K562 (cell line): ENCODE results near the gene TBX10. TPM values are rescaled to one million over a fixed set of nuclear protein-coding genes. Genes with fewer than 3 reads are reported as not detected.
A peak's percentile ranks its signal among the peaks of the same experiment; 100 is the strongest.

Source experiments
- ATF7 ChIP-seq: fragments of 450-650 bp; IDR thresholded peaks from 2 replicates; pipeline ENCODE4 v1.7.1; 2014; ENCODE audit warnings: mild to moderate bottlenecking, moderate library complexity
- CBX3 ChIP-seq, 2 experiments: IDR thresholded peaks; 1 replicate in 1 of 2; 2 replicates in 1 of 2; pipeline ENCODE4 v1.6.1; 2012; ENCODE audit warnings: inconsistent platforms in 2 of 2, low read length in 2 of 2, borderline replicate concordance in 1 of 2, control low read depth in 1 of 2
- ELF2 ChIP-seq: fragments of 250-450 bp; sonication (Bioruptor Pico); IDR thresholded peaks from 2 replicates; pipeline ENCODE4 v1.5.0; 2021; ENCODE audit warnings: mild to moderate bottlenecking
- HNRNPUL1 ChIP-seq: fragments of 200-400 bp; formaldehyde crosslinking; IDR thresholded peaks from 2 replicates; pipeline ENCODE4 v1.6.1; 2017; ENCODE audit warnings: low read length
- KDM1A ChIP-seq, 2 experiments: fragments of 450-650 bp; IDR thresholded peaks; 2 replicates each; pipeline ENCODE4 v1.6.1; 2016; ENCODE audit warnings: mild to moderate bottlenecking in 2 of 2
- MECOM ChIP-seq: fragments of 250-450 bp; sonication (Bioruptor Pico); IDR thresholded peaks from 2 replicates; pipeline ENCODE4 v1.8.0; 2022; ENCODE audit warnings: inconsistent platforms
- MED1 ChIP-seq: sonication (generic); formaldehyde crosslinking; IDR thresholded peaks from 2 replicates; pipeline ENCODE4 v1.8.1; 2023; ENCODE audit warnings: missing genetic modification reagents, borderline replicate concordance
- MEF2D ChIP-seq: conservative IDR thresholded peaks from 2 replicates; pipeline ENCODE4 v1.6.1; 2016; ENCODE audit warnings: low read depth, missing genetic modification characterization, missing compliant biosample characterization
- MYBL2 ChIP-seq, 2 experiments: fragments of 450-650 bp in 1 of 2; sonication (generic) in 1 of 2; formaldehyde crosslinking in 1 of 2; IDR thresholded peaks; 2 replicates each; pipeline versions ENCODE4 v1.6.1 to v1.8.1; 2017 to 2022; ENCODE audit warnings: borderline replicate concordance in 1 of 2, inconsistent platforms in 1 of 2, low read depth in 1 of 2, mild to moderate bottlenecking in 1 of 2, missing genetic modification reagents in 1 of 2, moderate library complexity in 1 of 2
- NBN ChIP-seq: fragments of 450-650 bp; IDR thresholded peaks from 2 replicates; pipeline ENCODE4 v1.6.1; 2016; ENCODE audit warnings: low read depth, mild to moderate bottlenecking
- POLR2A ChIP-seq: fragments of 450-650 bp; conservative IDR thresholded peaks from 2 replicates; pipeline ENCODE4 v1.6.1; 2016
- RB1 ChIP-seq: fragments of 450-650 bp; IDR thresholded peaks from 2 replicates; pipeline ENCODE4 v1.6.1; 2017; ENCODE audit warnings: low read depth, mild to moderate bottlenecking
- SNIP1 ChIP-seq: fragments of 450-650 bp; IDR thresholded peaks from 2 replicates; pipeline ENCODE4 v1.7.1; 2017; ENCODE audit warnings: low read depth, mild to moderate bottlenecking
- TAF9B ChIP-seq: fragments of 450-650 bp; IDR thresholded peaks from 2 replicates; pipeline ENCODE4 v1.6.1; 2018; ENCODE audit warnings: mild to moderate bottlenecking; ENCODE audit not compliant: partially characterized antibody
- TBL1XR1 ChIP-seq, 2 experiments: IDR thresholded peaks; 2 replicates each; pipeline ENCODE4 v1.6.1; 2012; ENCODE audit warnings: improper control_type of control experiment in 2 of 2, low read length in 2 of 2, mild to moderate bottlenecking in 1 of 2
- U2AF1 ChIP-seq: fragments of 200-400 bp; formaldehyde crosslinking; optimal IDR thresholded peaks from 2 replicates; pipeline ENCODE3; 2017; ENCODE audit warnings: mild to moderate bottlenecking, low read depth, low read length, moderate library complexity
- ZNF165 ChIP-seq: fragments of 250-450 bp; sonication (Bioruptor Pico); IDR thresholded peaks from 2 replicates; pipeline ENCODE4 v1.4.0; 2020; ENCODE audit warnings: borderline replicate concordance
- ZNF232 ChIP-seq: sonication (generic); formaldehyde crosslinking; IDR thresholded peaks from 2 replicates; pipeline ENCODE4 v1.8.0; 2022; ENCODE audit warnings: mild to moderate bottlenecking, missing genetic modification reagents
- polyA plus RNA-seq, 8 experiments: library from polyadenylated mRNA; depleted of rRNA in 4 of 8; stranded (reverse) in 5 of 8; unstranded in 3 of 8; fragments of >200 nt; fragmentation: Nextera tagmentation in 2 of 8; fragmentation: Illumina TruSeq in 1 of 8; extraction: Ambion mirVana in 2 of 8; extraction: Trizol in 1 of 8; gene quantifications; 2 replicates each; pipeline versions ENCODE4 v1.2.1 to v1.2.3, GENCODE V29; 2011 to 2014; ENCODE audit warnings: inconsistent platforms in 1 of 8, missing spikeins in 1 of 8
- total RNA-seq, 7 experiments: library from RNA; depleted of rRNA in 6 of 7; stranded (reverse); fragments of >200 nt in 6 of 7; fragmentation: Illumina TruSeq in 2 of 7; extraction: Trizol in 2 of 7; gene quantifications; 2 replicates each; pipeline versions ENCODE4 v1.2.1 to v1.2.3, GENCODE V29; 2011 to 2021; ENCODE audit warnings: low replicate concordance in 1 of 7
- TF ChIP-seq, protein P1 (sequence below): fragments of 250-450 bp; sonication (Bioruptor Pico); IDR thresholded peaks from 2 replicates; pipeline ENCODE4 v1.4.0; 2020; ENCODE audit warnings: borderline replicate concordance
- TF ChIP-seq, protein P2 (sequence below): fragments of 450-650 bp; IDR thresholded peaks from 2 replicates; pipeline ENCODE4 v1.6.1; 2016; ENCODE audit warnings: low read depth, mild to moderate bottlenecking, moderate library complexity
- TF ChIP-seq, protein P3 (sequence below): fragments of 200-800 bp; sonication (Bioruptor generic); IDR thresholded peaks from 2 replicates; pipeline ENCODE4 v1.6.1; 2017; ENCODE audit warnings: missing genetic modification characterization, missing compliant biosample characterization
- TF ChIP-seq, protein P4 (sequence below): sonication (generic); formaldehyde crosslinking; IDR thresholded peaks from 2 replicates; pipeline ENCODE4 v1.9.0; 2022; ENCODE audit warnings: mild to moderate bottlenecking, missing genetic modification reagents
- TF ChIP-seq, protein P5 (sequence below): fragments of 450-650 bp; IDR thresholded peaks from 2 replicates; pipeline ENCODE4 v1.6.1; 2016; ENCODE audit warnings: mild to moderate bottlenecking

TBX10 gene
- total and polyA plus RNA-seq, 9 of the 15 experiments (the other 6 are each of a cell fraction or from before 2014, with no cell fraction given): not detected

DNA sequence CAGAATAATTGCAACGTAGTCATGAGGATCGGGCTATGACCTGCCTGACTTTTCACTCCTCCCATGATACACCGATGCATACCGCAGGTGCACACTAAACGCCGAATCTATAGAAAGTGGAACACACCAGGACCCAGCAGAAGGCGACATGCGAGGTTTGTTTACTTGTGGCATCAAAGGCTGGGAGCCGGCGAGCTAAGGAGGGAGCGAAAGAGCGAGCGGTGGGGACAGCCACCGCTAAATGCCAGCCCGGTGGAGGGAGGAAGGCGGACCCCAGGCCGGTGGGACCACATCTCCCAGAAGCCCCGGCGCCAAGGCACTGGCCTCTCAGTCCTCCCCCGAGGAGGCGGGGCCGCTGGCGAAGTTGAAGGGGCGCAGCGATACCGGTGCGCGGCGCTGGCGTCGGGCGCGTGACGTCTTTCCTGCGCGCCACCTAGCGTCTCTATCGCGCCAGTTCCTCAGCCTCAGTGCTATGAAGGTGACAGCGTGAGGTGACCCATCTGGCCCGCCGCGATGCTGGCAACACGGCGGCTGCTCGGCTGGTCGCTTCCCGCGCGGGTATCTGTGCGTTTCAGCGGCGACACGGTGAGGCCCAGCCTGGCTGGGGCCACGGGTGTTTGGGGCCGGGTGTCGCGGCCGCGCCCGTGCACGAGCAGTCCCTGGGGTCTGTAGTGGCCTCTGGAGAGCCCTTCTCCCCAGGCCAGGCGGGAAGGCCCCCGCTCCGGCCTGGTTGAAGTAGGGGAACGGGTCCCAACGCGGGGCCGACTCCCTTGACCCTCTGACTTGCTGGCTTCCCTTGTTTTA lies 32.9 kb downstream of the TBX10 start, which contains the start of gene NDUFV1 (continued):
- TF ChIP-seq, protein P1, sequence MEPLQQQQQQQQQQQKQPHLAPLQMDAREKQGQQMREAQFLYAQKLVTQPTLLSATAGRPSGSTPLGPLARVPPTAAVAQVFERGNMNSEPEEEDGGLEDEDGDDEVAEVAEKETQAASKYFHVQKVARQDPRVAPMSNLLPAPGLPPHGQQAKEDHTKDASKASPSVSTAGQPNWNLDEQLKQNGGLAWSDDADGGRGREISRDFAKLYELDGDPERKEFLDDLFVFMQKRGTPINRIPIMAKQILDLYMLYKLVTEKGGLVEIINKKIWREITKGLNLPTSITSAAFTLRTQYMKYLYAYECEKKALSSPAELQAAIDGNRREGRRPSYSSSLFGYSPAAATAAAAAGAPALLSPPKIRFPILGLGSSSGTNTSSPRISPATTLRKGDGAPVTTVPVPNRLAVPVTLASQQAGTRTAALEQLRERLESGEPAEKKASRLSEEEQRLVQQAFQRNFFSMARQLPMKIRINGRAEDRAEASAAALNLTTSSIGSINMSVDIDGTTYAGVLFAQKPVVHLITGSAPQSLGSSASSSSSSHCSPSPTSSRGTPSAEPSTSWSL (CRISPR knock-in tag): no peak
- TF ChIP-seq MED1 (no peak), TAF9B (no peak), U2AF1 (no peak), POLR2A (peak; percentile 89), MEF2D (tag) (no peak), ZNF232 (CRISPR knock-in tag) (no peak), ZNF165 (CRISPR knock-in tag) (0 out of 2 replicates have a peak, but pooled peaks have one; percentile 11), KDM1A (IDR thresholded peaks at IDR 0.05) (no peak), MECOM (CRISPR knock-in tag) (no peak), SNIP1 (no peak), ATF7 (peak; percentile 86), HNRNPUL1 (no peak), CBX3 (IDR thresholded peaks at IDR 0.05; ENCODE audit: borderline replicate concordance in 1 of 2, low read length in 2 of 2) (0 out of 3 replicates have a peak, but pooled peaks of 1 of the 2 experiments have one; percentile 15), NBN (peak; percentile 79), ELF2 (CRISPR knock-in tag) (no peak), TBL1XR1 (IDR thresholded peaks at IDR 0.05; ENCODE audit: low read length in 2 of 2) (peak; percentile 54 to 90; a peak in 3 of 4 replicates), MYBL2 (IDR thresholded peaks at IDR 0.05; ENCODE audit: low read depth) (no peak), MYBL2 (CRISPR knock-in tag; IDR thresholded peaks at IDR 0.05; ENCODE audit: borderline replicate concordance) (no peak), RB1 (peak; percentile 89)
- TF ChIP-seq, protein P2, sequence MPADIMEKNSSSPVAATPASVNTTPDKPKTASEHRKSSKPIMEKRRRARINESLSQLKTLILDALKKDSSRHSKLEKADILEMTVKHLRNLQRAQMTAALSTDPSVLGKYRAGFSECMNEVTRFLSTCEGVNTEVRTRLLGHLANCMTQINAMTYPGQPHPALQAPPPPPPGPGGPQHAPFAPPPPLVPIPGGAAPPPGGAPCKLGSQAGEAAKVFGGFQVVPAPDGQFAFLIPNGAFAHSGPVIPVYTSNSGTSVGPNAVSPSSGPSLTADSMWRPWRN: no peak
- TF ChIP-seq, protein P3, sequence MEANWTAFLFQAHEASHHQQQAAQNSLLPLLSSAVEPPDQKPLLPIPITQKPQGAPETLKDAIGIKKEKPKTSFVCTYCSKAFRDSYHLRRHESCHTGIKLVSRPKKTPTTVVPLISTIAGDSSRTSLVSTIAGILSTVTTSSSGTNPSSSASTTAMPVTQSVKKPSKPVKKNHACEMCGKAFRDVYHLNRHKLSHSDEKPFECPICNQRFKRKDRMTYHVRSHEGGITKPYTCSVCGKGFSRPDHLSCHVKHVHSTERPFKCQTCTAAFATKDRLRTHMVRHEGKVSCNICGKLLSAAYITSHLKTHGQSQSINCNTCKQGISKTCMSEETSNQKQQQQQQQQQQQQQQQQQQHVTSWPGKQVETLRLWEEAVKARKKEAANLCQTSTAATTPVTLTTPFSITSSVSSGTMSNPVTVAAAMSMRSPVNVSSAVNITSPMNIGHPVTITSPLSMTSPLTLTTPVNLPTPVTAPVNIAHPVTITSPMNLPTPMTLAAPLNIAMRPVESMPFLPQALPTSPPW (CRISPR knock-in tag): peak; percentile 71
- TF ChIP-seq, protein P4, sequence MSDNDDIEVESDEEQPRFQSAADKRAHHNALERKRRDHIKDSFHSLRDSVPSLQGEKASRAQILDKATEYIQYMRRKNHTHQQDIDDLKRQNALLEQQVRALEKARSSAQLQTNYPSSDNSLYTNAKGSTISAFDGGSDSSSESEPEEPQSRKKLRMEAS (CRISPR knock-in tag): peak; percentile 85
- TF ChIP-seq, protein P5, sequence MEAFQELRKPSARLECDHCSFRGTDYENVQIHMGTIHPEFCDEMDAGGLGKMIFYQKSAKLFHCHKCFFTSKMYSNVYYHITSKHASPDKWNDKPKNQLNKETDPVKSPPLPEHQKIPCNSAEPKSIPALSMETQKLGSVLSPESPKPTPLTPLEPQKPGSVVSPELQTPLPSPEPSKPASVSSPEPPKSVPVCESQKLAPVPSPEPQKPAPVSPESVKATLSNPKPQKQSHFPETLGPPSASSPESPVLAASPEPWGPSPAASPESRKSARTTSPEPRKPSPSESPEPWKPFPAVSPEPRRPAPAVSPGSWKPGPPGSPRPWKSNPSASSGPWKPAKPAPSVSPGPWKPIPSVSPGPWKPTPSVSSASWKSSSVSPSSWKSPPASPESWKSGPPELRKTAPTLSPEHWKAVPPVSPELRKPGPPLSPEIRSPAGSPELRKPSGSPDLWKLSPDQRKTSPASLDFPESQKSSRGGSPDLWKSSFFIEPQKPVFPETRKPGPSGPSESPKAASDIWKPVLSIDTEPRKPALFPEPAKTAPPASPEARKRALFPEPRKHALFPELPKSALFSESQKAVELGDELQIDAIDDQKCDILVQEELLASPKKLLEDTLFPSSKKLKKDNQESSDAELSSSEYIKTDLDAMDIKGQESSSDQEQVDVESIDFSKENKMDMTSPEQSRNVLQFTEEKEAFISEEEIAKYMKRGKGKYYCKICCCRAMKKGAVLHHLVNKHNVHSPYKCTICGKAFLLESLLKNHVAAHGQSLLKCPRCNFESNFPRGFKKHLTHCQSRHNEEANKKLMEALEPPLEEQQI: no peak
